Ectodermal cell (in vitro differentiated cells): ENCODE measurements around the gene CADPS. TPM values are rescaled to one million over a fixed set of nuclear protein-coding genes. Genes with fewer than 3 reads are reported as not detected.
A peak's percentile ranks its signal among the peaks of the same experiment; 100 is the strongest.

Experiments
- H3K27ac ChIP-seq: 2 replicates; pipeline ENCODE4 v1.7.0; 2013; ENCODE audit warnings: mild to moderate bottlenecking, low read depth, low read length; ENCODE audit not compliant: insufficient read depth, poor library complexity, severe bottlenecking
- H3K27me3 ChIP-seq: 2 replicates; pipeline ENCODE4 v1.7.0; 2013; ENCODE audit warnings: mild to moderate bottlenecking, low read length; ENCODE audit not compliant: insufficient read depth, control insufficient read depth, poor library complexity, severe bottlenecking
- H3K36me3 ChIP-seq: one replicate; pipeline ENCODE4 v1.7.0; 2013; ENCODE audit warnings: low read length; ENCODE audit not compliant: control insufficient read depth, insufficient read depth
- H3K4me1 ChIP-seq: one replicate; pipeline ENCODE4 v1.7.0; 2013; ENCODE audit warnings: low read length; ENCODE audit not compliant: control insufficient read depth, insufficient read depth
- H3K4me3 ChIP-seq: 2 replicates; pipeline ENCODE4 v1.7.0; 2013; ENCODE audit warnings: low read depth, low read length, control low read depth; ENCODE audit not compliant: insufficient read depth
- H3K9me3 ChIP-seq: 2 replicates; pipeline ENCODE4 v1.7.0; 2013; ENCODE audit warnings: mild to moderate bottlenecking, low read length, moderate library complexity; ENCODE audit not compliant: control insufficient read depth
- WGBS, 2 experiments: methylation state at CpG; one replicate each; pipeline ENCODE4 v1.1.7; 2013; ENCODE audit warnings: missing lambda C conversion rate in 2 of 2; 5-methylcytosine and 5-hydroxymethylcytosine counted together
- polyA plus RNA-seq, 4 experiments: library from polyadenylated mRNA; stranded (reverse); fragments of 50-300 nt; gene quantifications; one replicate each; pipeline ENCODE4 v1.2.3, GENCODE V29; 2013

CADPS gene
- 7.1 TPM for polyA plus RNA-seq (2013, experiment 1 of 4)
- polyA plus RNA-seq (2013, experiment 2 of 4), result 13.0 TPM
- 5.6 TPM for polyA plus RNA-seq (2013, experiment 3 of 4)
- 7.6 TPM for polyA plus RNA-seq (2013, experiment 4 of 4)

GRCh38 chr3:62874711-62875557 lies at the start of gene CADPS:
TSS of gene CADPS (minus strand) at chr3:62875416. CDS start at chr3:62875029, 387 bp downstream.
- peaks cover 18% of the 10 kb centered on the region for H3K27me3 ChIP-seq
- no peaks in the 10 kb centered on the region for H3K4me1 ChIP-seq
- peak within 1 kb of the TSS; percentile 70 for H3K4me3 ChIP-seq
- no peaks in the 10 kb centered on the region for H3K36me3 ChIP-seq
- WGBS, 2 experiments, result 0% methylated on average over 84 to 85 of the region's 85 CpGs
- H3K27ac ChIP-seq, result peak within 1 kb of the TSS; percentile 57
- H3K9me3 ChIP-seq, result no peaks in the 10 kb centered on the region

GRCh38 chr3:62923066-62923465 lies 47.9 kb upstream of the CADPS start:
- WGBS, 2 experiments, result 85 to 92% methylated on average over 2 of the region's 2 CpGs
- Histone ChIP-seq H3K4me1 (no peaks in the 10 kb centered on the region), H3K27ac (no peak overlapping the region), H3K36me3 (no peaks in the 10 kb centered on the region), H3K27me3 (no peaks in the 10 kb centered on the region), H3K9me3 (no peaks in the 10 kb centered on the region), H3K4me3 (no peak overlapping the region)

DNA sequence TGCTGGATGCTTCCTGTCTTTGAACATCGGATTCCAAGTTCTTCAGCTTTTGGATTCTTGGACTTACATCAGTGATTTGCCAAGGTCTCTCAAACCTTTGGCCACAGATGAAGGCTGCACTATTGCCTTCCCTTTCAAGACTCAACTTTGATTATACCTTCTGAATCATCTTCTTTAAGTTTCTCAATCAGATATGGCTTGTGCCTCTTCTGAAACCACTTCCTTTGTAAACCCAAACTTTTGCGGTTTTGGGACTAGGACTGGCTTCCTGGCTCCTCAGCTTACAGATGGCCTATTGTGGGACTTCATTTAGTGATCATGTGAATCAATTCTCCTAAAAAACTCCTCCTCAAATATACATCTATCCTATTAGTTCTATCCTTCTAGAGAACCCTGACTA lies 47.1 kb upstream of the CADPS start:
- Histone ChIP-seq H3K9me3 (no peaks in the 10 kb centered on the region), H3K4me1 (no peaks in the 10 kb centered on the region), H3K27me3 (no peaks in the 10 kb centered on the region), H3K4me3 (no peak overlapping the region), H3K27ac (no peak overlapping the region), H3K36me3 (no peaks in the 10 kb centered on the region)
- 86 to 96% methylated on average over 2 of the region's 2 CpGs for WGBS, 2 experiments

GRCh38 chr3:62920466-62920784 lies 45.2 kb upstream of the CADPS start:
- Histone ChIP-seq H3K9me3 (no peaks in the 10 kb centered on the region), H3K27me3 (no peaks in the 10 kb centered on the region), H3K27ac (no peak overlapping the region), H3K4me3 (no peak overlapping the region), H3K4me1 (no peaks in the 10 kb centered on the region), H3K36me3 (no peaks in the 10 kb centered on the region)

DNA sequence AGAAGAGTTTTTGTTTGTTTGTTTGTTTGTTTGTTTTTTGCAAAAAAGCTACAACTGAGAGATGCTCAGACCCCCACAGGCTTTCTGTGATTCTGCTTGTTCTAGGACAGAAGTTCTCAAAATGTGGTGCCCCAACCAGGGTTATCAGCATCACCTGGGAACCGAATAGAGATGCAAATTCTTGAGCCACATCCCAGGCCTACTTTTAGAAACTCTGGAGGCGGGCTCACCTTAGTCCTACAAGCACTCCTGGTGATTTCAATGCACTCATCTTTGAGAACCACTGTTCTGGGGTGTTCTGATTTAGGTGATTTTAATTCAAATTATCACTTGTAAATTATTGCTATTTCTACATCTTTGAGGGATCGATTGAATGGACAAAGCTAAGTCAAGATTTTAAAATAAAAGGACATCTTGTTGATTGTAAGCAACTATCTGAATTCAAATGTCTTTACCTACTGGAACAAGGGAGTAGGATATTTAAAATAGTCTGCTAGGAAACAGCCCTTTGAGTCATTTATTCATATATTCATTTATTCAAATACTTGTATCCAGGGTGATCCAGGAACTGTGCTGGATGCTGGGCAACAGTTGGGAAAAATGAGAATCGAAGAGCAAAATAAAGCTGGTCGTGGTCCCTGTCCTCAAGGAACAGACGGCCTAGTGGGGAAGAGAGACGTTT lies 44.7 kb upstream of the CADPS start:
- Histone ChIP-seq H3K27me3 (no peaks in the 10 kb centered on the region), H3K4me3 (no peak overlapping the region), H3K36me3 (no peaks in the 10 kb centered on the region), H3K4me1 (no peaks in the 10 kb centered on the region), H3K27ac (no peak overlapping the region), H3K9me3 (no peaks in the 10 kb centered on the region)
- WGBS, 2 experiments, result 74 to 75% methylated on average over 4 to 7 of the region's 7 CpGs

GRCh38 chr3:62918777-62919176 lies 43.6 kb upstream of the CADPS start:
- Histone ChIP-seq H3K36me3 (no peaks in the 10 kb centered on the region), H3K4me1 (no peaks in the 10 kb centered on the region), H3K4me3 (no peak overlapping the region), H3K9me3 (no peaks in the 10 kb centered on the region), H3K27me3 (no peaks in the 10 kb centered on the region), H3K27ac (no peak overlapping the region)
- 89 to 100% methylated on average over 1 to 2 of the region's 2 CpGs for WGBS, 2 experiments

GRCh38 chr3:62918131-62918530 lies 42.9 kb upstream of the CADPS start:
- Histone ChIP-seq H3K4me3 (no peak overlapping the region), H3K4me1 (no peaks in the 10 kb centered on the region), H3K36me3 (no peaks in the 10 kb centered on the region), H3K27me3 (no peaks in the 10 kb centered on the region), H3K27ac (no peak overlapping the region), H3K9me3 (no peaks in the 10 kb centered on the region)
- WGBS, 2 experiments, result 92 to 93% methylated on average over 1 of the region's 1 CpG

DNA sequence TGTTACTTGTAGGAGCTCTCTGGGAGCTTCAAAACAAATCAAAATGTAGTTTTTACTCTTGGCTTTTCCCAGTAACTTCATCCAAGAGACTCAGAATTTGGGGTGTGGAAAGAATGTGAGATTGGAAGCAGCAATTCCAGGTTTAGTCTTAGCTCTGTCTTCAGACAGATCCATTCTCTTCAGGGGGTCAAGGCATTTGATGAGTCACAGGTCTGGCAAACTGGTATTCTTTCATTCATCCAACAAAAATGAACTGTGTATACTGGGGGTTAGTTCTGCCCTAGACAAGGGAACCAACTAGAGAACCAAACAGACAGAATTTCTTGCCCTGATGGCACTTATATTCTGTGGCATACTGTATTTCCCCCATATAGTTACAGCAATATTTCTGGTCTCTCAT lies 36.3 kb upstream of the CADPS start:
- Histone ChIP-seq H3K36me3 (no peaks in the 10 kb centered on the region), H3K4me1 (no peaks in the 10 kb centered on the region), H3K4me3 (no peak overlapping the region), H3K27ac (no peak overlapping the region), H3K27me3 (no peaks in the 10 kb centered on the region), H3K9me3 (no peaks in the 10 kb centered on the region)

- no peak overlapping the region for H3K4me3 ChIP-seq
- H3K27ac ChIP-seq, result no peak overlapping the region
- no peaks in the 10 kb centered on the region for H3K36me3 ChIP-seq
- no peaks in the 10 kb centered on the region for H3K27me3 ChIP-seq
- H3K9me3 ChIP-seq, result no peaks in the 10 kb centered on the region
- H3K4me1 ChIP-seq, result no peaks in the 10 kb centered on the region
These were observed 30.1 kb upstream of the CADPS start for GRCh38 chr3:62905331-62905730.

DNA sequence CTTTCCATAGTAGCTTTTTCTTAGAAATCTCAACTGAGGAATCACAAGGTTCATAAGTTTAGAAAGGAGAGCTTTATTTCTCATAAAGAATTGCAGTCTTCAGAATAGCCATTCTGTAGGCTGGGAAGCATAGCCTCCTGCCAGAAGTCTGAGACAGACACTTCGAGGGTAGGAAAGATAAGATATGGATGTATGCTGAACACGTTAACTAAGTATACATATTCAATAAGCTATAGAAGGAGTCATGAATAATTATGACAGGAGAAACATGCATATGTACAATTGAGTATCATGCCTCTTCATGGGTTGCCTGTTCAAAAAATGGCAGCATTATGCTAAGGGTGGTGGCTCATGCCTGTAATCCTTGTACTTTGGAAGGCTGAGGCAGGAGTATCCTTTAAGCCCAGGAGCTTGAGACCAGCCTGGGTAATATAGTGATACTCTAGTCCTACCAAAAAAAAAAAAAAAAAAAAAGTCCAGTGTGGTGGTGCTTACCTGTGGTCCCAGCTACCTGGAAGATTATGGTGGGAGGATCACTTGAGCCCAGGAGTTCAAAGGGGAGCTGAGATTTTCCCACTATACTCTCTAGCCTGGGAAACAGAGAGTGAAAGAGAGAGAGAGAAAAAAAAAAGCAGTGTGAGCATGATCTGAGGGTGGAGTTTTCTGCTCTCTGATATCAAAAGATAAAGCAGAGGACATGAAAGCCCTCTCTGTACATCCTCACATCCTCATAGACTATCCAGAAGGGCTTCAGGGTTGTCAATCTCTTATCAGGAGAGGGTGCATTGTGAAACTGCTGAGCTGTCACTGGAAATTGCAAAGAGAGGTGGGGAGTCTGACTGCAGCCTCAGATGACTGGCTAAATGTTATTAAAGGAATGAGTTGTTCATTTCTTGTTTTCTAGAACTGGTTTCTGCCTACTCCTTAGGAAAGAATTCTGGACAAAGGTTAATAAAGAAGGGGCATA lies 23.6 kb upstream of the CADPS start:
- WGBS, 2 experiments, result 100% methylated on average over 2 of the region's 2 CpGs
- no peak overlapping the region for H3K4me3 ChIP-seq

More for the DNA sequence above, 23.6 kb upstream of the CADPS start:
- Histone ChIP-seq H3K27me3 (no peaks in the 10 kb centered on the region), H3K4me1 (no peaks in the 10 kb centered on the region), H3K36me3 (no peaks in the 10 kb centered on the region), H3K27ac (no peak overlapping the region), H3K9me3 (no peaks in the 10 kb centered on the region)
